ENCODE data around the gene ATP6V0A1.
"Not testable (repeated sequence)": the region's sequence is repeated elsewhere in the genome, so short reads cannot be mapped to it uniquely, and the experiment has no call there.

The ATP6V0A1 gene

DNA sequence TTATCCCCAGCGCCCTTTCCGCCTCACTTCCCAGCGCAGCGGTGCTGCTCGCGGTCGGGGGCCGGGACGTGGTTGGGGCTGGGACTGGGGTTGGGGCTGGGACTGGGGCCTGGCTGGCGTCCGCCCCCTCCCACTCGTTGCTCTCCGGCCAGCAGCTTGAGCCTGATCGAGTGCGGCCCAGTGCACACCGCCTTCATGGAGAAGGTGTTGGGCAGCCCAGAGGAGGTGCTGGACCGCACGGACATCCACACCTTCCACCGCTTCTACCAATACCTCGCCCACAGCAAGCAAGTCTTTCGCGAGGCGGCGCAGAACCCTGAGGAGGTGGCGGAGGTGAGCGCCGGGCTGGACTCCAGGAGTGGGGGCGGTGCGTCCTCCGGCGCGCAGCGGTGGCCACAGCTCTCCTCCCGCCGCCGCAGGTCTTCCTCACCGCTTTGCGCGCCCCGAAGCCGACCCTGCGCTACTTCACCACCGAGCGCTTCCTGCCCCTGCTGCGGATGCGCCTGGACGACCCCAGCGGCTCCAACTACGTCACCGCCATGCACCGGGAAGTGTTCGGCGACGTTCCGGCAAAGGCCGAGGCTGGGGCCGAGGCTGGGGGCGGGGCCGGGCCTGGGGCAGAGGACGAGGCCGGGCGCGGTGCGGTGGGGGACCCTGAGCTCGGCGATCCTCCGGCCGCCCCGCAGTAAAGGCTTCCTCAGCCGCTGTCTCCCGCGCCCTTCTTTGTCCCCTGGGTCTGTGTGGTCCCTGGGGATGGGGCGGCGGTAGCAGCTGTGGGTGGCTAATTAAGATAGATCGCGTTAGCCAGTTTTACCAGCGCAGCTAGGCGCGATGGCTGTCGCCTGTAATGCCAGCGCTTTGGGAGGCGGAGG, 95.8 kb downstream of the ATP6V0A1 start:
- CTCF ChIA-PET = interaction anchor here (0.6 to 1.5 kb wide), 6 partner anchors 13 to 361 kb away, joined by 3 to 5 read pairs (median 4); no protein-coding TSS in a partner anchor
- TF ChIP-seq, protein P1, sequence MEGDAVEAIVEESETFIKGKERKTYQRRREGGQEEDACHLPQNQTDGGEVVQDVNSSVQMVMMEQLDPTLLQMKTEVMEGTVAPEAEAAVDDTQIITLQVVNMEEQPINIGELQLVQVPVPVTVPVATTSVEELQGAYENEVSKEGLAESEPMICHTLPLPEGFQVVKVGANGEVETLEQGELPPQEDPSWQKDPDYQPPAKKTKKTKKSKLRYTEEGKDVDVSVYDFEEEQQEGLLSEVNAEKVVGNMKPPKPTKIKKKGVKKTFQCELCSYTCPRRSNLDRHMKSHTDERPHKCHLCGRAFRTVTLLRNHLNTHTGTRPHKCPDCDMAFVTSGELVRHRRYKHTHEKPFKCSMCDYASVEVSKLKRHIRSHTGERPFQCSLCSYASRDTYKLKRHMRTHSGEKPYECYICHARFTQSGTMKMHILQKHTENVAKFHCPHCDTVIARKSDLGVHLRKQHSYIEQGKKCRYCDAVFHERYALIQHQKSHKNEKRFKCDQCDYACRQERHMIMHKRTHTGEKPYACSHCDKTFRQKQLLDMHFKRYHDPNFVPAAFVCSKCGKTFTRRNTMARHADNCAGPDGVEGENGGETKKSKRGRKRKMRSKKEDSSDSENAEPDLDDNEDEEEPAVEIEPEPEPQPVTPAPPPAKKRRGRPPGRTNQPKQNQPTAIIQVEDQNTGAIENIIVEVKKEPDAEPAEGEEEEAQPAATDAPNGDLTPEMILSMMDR (conservative IDR thresholded peaks at IDR 0.05; ENCODE audit: low read depth) = no peak
- DNase-seq (ENCODE audit: low spot score) = no peak

DNA sequence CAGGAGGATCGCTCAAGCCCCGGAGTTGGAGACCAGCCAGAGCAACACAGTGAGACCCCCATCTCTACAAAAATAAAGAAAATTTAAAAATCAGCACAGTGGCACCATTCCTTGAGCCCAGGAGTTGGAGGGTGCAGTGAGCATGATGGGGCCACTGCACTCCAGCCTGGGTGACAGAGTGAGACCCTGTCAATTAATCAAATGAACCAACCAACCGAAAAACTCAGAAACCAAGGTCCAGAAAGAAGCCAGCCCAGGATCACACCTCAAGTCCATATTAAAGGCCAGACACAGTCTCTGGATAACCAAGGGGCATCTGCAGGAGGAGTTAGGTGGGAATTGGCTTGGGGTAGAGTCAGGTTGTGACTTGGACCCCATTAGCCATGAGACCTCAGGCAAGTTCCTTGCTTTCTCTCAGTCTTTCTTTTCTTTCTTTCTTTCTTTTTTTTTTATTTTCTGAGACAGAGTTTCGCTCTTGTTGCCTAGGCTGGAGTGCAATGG, 96.5 kb downstream of the ATP6V0A1 start:
- TF ChIP-seq, protein P1 (conservative IDR thresholded peaks at IDR 0.05; ENCODE audit: low read depth) = no peak
- DNase-seq (ENCODE audit: low spot score) = no peak
- H3K27ac ChIP-seq = peak overlapping the region; percentile 90
- ChIA-PET POLR2A (ENCODE audit: low non-redundant PET) (interaction anchor here (0.6 to 1.6 kb wide), 2 partner anchors 25 to 236 kb away, joined by 3 to 5 read pairs; no protein-coding TSS in a partner anchor), CTCF (interaction anchor here (0.6 to 1.5 kb wide), 2 partner anchors 28 to 149 kb away, joined by 3 to 4 read pairs; no protein-coding TSS in a partner anchor)

More for the DNA sequence above, 95.8 kb downstream of the ATP6V0A1 start:
- peak overlapping the region; percentile 90 for H3K27ac ChIP-seq
- POLR2A ChIA-PET (ENCODE audit: low non-redundant PET) = interaction anchor here (0.6 to 1.6 kb wide), 4 partner anchors 13 to 235 kb away, joined by 3 to 5 read pairs (median 4); no protein-coding TSS in a partner anchor

DNA sequence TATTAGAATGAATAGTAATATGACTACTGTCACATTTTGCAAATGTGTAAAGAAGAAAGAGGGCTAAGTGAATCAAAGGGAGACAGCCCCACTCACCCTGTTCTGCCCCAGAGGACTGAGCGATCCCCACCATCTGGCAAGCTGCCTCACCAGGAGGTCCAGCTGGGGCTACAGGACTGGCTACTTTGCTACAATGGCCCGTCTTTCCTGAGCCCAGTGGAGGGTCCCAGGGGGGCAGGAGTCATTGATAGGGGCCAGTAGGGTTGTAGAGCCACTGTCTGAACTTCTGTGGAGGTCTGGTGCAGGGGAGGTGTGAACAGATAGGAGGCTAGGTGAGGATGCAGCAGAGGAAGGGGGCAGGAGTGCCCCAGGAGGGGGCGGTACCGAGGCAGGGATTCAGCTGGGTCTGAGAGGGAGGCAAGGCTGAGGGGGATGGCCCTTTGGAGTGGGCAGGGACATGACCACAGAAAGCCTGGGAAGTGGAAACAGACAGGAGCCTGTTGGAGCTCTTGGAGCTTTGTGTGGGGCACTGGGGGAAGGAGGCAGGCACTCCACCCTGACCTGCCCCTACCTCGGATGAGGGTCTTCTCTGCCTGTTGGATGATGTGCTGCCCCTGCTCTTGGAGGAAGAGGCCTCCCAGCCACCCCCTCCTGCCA, 97.4 kb downstream of the ATP6V0A1 start:
- H3K27ac ChIP-seq; CTCF ChIA-PET; DNase-seq (ENCODE audit: low spot score); POLR2A ChIA-PET (ENCODE audit: low non-redundant PET): not testable (repeated sequence)

DNA sequence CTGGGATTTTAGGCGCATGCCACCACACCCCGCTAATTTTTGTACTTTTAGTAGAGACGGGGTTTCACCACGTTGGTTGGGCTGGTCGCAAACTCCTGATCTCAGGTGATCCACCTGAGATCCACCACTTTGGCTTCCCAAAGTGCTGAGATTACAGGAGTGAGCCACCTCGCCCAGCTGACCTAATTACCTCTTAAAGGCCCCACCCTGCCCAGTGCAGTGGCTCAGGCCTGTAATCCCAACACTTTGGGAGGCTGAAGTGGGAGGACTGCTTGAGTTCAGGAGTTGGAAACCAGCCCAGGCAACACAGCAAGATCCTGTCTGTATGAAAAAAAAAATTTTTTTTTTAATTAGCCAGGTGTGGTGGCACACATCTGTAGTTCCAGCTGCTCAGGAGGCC, 100.4 kb downstream of the ATP6V0A1 start:
- no peak for DNase-seq (ENCODE audit: low spot score)
- ChIA-PET POLR2A (ENCODE audit: low non-redundant PET) (no interaction called here), CTCF (interaction anchor here (0.6 kb wide), 1 partner anchor 18 kb away, joined by 3 read pairs; the partner anchor contains the start of gene PSMC3IP)
- peak overlapping the region; percentile 65 for H3K27ac ChIP-seq
- TF ChIP-seq, protein P1 (conservative IDR thresholded peaks at IDR 0.05; ENCODE audit: low read depth) = no peak

DNA sequence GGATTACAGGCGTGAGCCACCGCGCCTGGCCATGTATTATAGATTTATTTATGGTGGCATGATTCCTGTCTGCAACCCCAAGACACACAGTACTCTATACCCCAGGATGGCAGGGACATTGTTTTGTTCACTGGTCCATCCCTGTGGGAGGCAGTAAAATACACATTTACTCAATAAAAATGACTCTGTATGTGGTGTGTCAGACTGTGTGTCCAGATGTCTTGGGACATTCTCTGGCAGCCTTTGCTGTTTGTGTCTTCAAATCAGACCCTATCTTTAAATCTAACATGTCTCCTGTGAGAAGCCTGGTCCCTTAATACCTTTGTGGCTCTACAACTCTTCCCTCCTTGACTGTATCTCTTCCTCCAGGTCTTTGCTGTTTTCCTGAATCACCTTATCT, 101.6 kb downstream of the ATP6V0A1 start:
- ChIA-PET CTCF (no interaction called here), POLR2A (ENCODE audit: low non-redundant PET) (no interaction called here)
- peak overlapping the region; percentile 65 for H3K27ac ChIP-seq

DNA sequence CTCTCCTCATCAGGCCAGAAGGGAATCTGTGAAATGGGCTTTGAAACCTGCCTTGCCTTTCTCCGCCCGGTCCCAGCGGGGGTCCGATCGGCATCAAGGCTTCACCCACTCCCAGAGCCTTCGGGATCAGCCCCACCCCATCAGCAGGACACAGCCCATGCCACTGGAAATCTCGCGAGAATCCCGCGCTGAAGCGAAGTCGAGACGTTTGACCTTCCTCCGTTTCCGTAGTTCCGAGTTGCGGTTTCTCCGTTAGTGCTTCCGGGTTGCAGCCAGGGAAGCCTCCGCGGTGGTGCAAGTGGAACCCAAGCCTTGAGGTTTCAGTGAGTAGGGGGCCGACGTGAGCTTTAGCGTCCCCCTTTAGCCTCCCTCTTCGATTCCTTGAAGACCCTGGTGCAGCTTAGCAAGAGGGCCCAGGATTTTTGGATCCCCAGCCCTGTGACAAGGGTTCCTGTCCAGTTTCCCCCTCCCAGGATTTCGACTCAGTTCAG, 103.3 kb downstream of the ATP6V0A1 start, which contains the start of gene COASY:
COASY (plus strand) TSS at position 252 of the 491 bp plus-strand sequence. CDS start 475 bp downstream, outside the sequence.
- H3K27ac ChIP-seq = peak within 1 kb of the TSS; percentile 89
- ChIA-PET CTCF (no interaction called here), POLR2A (ENCODE audit: low non-redundant PET) (no interaction called here)
- TF ChIP-seq, protein P1 (conservative IDR thresholded peaks at IDR 0.05; ENCODE audit: low read depth) = no peak
- DNase-seq (ENCODE audit: low spot score) = peak; percentile 98

More for the DNA sequence above, 101.6 kb downstream of the ATP6V0A1 start:
- no peak for DNase-seq (ENCODE audit: low spot score)
- TF ChIP-seq, protein P1 (conservative IDR thresholded peaks at IDR 0.05; ENCODE audit: low read depth) = no peak
